RKO (cell line): ENCODE data around the gene ABLIM3.
A peak's percentile ranks its signal among the peaks of the same experiment; 100 is the strongest.
"Not testable (repeated sequence)": the region's sequence is repeated elsewhere in the genome, so short reads cannot be mapped to it uniquely, and the experiment has no call there.

Source experiments
- DNase-seq: peaks from one replicate; pipeline ENCODE4 v3.0.0-alpha.2; 2016; ENCODE audit warnings: low spot score

Gene ABLIM3

GRCh38 chr5:149257889-149258705 is 116.8 kb downstream of the ABLIM3 start:
- DNase-seq, result peak; percentile 2

DNA sequence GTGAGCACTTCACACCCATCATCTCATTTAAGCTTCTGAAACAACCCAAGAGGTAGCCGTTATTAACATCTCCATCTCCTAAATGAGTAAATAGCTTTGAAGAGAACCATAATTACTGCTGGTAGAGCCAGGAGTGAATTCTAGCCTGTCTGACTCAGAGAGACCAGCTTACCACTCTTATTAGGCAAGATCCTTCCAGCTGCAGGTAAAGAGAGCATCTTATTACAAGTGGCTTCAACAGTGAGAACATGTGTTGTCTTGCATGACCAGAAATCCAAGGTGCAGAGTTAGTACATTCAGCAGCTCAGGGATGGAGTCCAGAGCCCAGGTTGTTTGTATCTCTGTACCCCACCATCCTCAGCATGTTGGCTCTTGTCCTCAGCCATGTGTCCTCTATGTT is 119.5 kb downstream of the ABLIM3 start:
- DNase-seq, result no peak

GRCh38 chr5:149261246-149261645 is 120.0 kb downstream of the ABLIM3 start:
- DNase-seq, result no peak

DNA sequence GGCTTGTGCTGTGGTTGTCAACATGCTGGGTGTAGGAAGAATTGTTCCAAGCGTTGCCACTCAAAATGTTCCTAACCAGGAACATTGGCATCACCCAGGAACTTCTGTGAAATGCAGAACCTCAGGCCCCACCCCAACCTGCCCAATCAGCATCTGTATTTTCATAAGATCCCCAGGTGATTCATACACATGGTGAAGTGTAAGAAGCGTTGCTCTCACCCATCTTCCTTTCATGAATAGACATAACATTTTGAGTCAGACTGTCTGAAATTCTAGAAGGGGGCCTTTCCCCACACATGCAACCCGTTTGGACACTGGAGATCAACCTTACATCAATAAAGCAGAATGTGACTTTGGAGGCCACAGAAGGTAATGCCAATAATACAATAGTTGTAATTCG is 121.0 kb downstream of the ABLIM3 start:
- DNase-seq, result no peak

DNA sequence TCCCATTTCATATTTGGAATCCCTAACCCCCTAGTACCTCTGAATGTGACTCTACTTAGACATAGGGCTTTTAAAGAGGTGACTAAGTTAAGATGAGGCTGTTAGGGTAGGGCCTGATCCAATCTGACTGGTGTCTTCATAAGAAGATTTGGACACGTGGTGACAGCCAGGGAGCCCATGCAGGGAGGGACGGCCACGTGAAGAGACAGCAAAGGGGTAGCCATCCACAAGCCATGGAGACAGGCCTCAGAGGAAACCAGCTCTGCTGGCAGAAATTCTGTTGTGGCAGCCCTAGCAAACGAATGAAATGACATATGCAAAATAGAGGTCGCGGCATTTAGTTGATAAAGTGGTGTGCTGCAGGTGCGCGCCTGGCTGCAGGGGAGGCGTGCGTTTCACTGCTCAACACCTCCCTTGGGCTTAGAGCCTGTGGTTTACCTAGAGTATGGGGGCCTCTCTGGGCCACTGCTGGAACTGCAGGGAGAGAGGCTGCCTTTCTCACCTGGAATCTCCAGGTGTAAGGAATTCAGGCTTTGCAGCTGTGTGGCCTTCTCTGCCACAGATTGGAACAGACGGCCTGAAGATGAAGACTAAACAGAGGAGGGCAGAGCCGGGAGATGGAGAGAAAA is 123.3 kb downstream of the ABLIM3 start:
- DNase-seq, result no peak

GRCh38 chr5:149265068-149265465 is 123.8 kb downstream of the ABLIM3 start:
- DNase-seq, result no peak

DNA sequence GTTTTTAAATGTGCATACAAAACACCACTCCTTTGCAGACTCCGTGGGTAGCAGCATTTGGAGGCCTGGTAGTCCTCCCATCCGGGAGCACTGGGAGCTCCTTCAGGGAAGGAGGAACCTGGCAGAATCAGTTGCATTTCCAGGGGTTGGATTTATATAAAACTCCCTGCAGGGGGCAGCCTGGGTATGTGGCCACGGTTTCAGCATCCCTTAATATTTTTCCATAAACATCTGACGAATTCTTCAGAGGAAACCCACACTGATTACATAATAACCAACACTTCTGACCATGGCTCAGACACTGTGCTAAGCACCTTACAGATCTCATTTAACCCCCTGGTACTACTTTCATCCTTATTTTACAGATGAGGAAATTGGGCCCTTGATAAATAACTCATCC is 124.3 kb downstream of the ABLIM3 start:
- DNase-seq, result peak; percentile 19

GRCh38 chr5:149267241-149267973 is 126.1 kb downstream of the ABLIM3 start:
- DNase-seq, result no peak

DNA sequence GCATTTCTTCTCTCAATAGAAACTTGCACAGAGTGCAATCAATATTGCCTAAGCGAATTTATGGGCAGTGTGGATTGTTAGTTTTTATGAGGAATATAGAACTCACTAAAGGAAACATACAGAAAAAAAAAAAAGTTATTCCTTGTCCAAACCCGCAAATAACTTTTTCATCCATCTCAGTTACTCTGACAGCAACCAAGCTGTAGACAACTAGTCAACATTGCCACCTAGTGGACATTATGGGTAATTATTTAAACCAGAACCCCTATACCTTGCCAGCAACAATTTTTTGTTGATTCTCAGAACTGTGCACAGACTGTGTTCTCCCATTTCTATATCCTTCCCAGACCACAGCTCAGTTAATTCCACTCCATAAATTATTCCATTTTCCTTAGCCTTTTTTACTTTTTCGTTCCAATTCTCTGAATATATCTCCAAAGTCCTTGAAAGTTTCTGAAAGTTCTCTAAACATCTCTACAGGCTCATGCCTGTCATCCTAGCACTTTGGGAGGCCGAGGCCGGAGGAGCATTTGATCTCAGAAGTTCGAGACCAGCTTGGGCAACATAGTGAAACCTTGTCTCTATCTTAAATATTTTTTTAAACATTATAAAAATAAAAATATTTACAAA is 127.8 kb downstream of the ABLIM3 start:
- peak; percentile 74 for DNase-seq

- DNase-seq, result no peak
Observed at GRCh38 chr5:149271195-149271715, 130.0 kb downstream of the ABLIM3 start.

DNA sequence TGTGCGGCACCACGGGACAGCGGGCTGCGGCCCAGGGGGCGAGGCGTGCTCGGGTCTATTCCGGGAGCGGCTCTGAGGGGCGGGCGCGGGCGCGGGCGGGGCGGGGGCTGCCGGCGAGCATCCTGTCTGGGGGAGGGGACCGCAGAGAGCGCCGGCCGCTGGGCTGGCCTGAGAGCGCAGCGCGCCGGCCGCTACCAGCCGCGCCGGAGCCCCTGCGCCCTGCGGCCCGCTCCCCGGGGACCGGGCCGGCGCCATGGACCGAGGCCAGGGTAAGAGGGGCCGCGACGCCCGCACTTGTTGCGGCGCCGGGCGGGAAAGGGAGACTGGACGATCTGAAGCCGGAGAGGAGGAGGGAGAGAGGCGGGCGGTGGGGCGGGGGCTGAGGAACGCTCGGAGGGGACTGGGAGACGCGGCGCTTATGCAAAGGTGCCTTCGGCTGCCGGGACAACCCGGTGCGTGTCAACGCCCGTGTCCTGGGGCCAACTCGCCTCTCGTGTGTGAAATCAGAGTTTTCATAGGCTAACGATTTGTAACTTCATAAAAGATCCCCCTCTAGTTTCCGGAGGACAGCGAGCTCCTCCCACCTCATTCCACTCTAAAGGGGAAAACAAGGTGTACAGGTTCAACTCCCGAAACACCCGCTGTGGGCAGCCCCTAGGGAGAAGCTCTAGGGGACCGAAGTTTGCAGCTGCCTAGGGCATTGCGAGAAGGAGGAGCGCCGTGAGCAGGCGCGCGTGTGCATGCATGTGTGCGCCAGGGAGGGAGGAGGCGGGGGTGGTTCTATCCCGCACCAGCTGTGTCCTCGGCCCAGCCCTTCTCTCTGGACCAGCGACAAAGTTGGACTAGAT is 130.6 kb downstream of the ABLIM3 start, which contains the start of gene AFAP1L1:
Gene AFAP1L1, plus strand, starts transcription at position 144 of the 848 bp plus-strand sequence. Its CDS starts 110 bp downstream, at position 254.
- no peak for DNase-seq

- not testable (repeated sequence) for DNase-seq
Observed at GRCh38 chr5:149272781-149273180, 131.5 kb downstream of the ABLIM3 start.

GRCh38 chr5:149273237-149273636 is 131.9 kb downstream of the ABLIM3 start:
- no peak for DNase-seq

DNA sequence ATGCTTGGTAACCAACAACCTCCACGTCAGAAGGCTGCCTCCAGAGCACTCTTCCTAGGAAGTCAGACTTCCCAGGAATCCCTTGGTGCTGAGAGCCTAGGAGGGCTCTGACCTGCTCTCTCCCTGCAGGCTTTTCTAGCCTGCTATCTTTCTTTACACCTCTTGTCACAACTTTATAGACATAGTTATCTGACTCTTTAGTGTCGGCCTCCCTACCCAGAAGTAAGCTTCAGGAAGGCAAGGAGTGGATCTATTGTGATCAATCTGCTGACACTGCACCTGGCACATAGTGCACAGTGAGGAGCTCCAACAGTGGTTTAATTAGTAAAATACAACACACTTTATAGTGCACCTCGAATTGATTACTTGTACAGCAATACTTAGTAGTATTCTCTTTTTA is 132.7 kb downstream of the ABLIM3 start:
- DNase-seq, result no peak

DNA sequence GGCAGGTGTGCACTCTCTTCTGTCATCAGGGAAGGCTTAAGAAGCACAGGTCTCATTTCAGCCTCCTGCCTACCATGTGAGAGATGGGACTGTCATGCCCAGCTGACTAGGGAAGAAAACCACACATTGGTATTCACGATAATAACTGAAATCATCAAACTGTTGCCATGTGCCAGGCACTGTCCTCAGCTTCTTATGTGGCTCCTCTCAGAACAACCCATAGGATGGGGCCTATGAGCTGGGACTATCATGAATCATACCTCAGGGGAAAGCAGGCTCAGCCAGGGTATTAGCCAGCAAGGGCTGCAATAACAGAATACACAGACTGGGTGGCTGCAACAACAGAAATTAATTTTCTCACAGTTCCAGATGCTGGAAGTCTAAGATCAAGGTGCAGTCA is 133.6 kb downstream of the ABLIM3 start:
- peak; percentile 3 for DNase-seq

DNA sequence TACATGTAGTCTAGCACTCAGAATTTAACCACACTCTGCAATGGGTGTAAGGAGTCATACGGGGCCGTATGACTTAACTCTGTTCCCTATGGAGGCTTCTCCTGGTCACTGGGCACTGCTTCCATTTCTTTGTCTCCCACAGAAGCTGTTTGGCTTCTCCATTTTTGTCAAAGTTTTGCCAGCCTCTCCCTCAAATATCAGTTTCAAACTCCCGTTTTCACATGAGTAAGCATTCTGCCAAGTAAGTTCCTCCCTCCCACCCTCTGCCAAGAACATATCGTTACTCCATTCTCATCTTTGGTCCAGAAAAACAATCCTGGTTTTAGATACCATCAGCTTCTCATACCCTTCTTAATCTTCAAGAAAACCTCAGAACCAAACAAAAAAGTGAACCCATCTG is 136.5 kb downstream of the ABLIM3 start:
- no peak for DNase-seq

DNA sequence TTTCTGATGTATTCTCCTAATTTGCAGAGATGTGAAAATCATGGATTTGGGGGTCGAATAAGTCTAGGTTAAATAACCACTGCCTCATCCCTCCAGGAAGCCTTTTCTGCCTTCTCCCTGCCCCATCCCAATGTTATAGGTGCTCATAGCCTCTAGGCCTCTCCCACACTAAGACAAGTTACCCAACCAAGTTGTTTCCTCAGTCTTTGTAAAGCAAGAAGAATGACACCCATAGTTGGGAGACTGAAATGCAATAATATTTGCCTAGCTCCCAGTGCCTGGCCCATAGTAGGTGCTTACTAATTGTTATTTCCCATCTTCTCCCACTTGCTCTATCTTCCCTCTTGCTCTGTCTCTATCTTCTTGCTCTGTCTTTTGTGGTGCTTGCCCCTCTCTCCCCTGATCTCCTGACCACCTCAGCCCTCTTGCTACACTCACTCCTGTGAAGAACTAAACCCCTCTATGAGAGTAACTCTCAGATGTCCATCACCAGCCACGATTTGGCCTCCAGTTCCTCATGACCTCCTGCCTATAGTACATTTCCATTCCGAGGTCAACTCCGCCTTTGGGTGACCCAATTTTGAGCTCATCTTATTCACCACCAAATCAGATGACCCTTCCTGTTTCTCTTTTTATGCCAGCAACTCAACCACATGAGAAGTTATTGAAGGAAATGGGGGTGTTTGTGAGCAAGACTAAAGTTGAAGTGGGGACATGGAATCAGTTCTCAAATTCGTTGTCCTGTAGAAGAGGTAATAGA is 137.3 kb downstream of the ABLIM3 start:
- DNase-seq, result no peak

DNA sequence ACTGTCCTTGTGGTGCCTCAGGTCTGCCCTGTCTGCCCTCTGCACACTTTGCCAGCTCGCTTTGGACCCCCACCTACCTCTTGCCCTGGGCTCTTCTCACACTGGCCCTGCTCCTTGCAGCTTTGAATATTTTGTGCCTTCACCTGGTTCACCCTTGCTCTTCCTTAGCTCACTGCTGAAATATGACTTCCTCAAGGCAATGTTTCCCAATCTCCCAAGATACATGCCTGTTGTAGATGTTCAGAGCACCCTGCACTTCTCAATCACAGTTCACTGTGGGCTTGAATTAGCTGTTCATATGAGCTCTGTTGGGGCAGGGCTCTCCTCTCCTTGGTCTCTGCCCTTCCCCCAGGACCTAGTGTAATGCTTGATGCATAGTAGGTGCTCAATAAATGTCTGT is 138.4 kb downstream of the ABLIM3 start:
- DNase-seq, result no peak

GRCh38 chr5:149280124-149280523 is 138.8 kb downstream of the ABLIM3 start:
- no peak for DNase-seq

- DNase-seq, result no peak
Observed at GRCh38 chr5:149280802-149281201, 139.5 kb downstream of the ABLIM3 start.
